GM19043 (cell line): Measurements from ENCODE around the gene ZDHHC5.
"Not testable (repeated sequence)": the region's sequence is repeated elsewhere in the genome, so short reads cannot be mapped to it uniquely, and the experiment has no call there.

ENCODE experiments used
- ATAC-seq: cut with Tn5 transposase; IDR thresholded peaks from one replicate; pipeline ENCODE4 v1.9.1; 2021; ENCODE audit warnings: low read depth; ENCODE audit not compliant: unreplicated experiment

The ZDHHC5 gene

GRCh38 chr11:57716726-57717125 is 48.8 kb downstream of the ZDHHC5 start:
- not testable (repeated sequence) for ATAC-seq

- ATAC-seq: no peak
Measured at GRCh38 chr11:57727185-57727584, 59.3 kb downstream of the ZDHHC5 start.

GRCh38 chr11:57728829-57729228 is 60.9 kb downstream of the ZDHHC5 start:
- no peak for ATAC-seq

- no peak for ATAC-seq
Measured at GRCh38 chr11:57729479-57729878, 61.6 kb downstream of the ZDHHC5 start.

- ATAC-seq: no peak
Measured at GRCh38 chr11:57732661-57733060, 64.7 kb downstream of the ZDHHC5 start.

- no peak for ATAC-seq
Measured at GRCh38 chr11:57735619-57736298, 67.8 kb downstream of the ZDHHC5 start.

GRCh38 chr11:57741132-57742086 is 73.5 kb downstream of the ZDHHC5 start, which contains the start of gene SELENOH:
TSS of gene SELENOH (plus strand) at chr11:57741491. CDS start at chr11:57741596, 105 bp downstream.
- peak; percentile 88 for ATAC-seq

- no peak for ATAC-seq
Measured at GRCh38 chr11:57742087-57742452, 74.2 kb downstream of the ZDHHC5 start.

GRCh38 chr11:57744357-57744756 is 76.4 kb downstream of the ZDHHC5 start:
- ATAC-seq: no peak

GRCh38 chr11:57745206-57745605 is 77.3 kb downstream of the ZDHHC5 start:
- ATAC-seq: no peak

GRCh38 chr11:57746920-57747319 is 79.0 kb downstream of the ZDHHC5 start:
- no peak for ATAC-seq
